ENCODE measurements around the gene POLD1. TPM values are rescaled to one million over a fixed set of nuclear protein-coding genes. Genes with fewer than 3 reads are reported as not detected.

The POLD1 gene
- total and polyA plus RNA-seq, 2 donors (not counting 3 experiments of a cell fraction or from before 2014, with no cell fraction given): 40.9 to 63.9 TPM

GRCh38 chr19:50431343-50432220 lies 47.4 kb downstream of the POLD1 start:
- Histone ChIP-seq H3K36me3 (ENCODE audit: control insufficient read depth in 2 of 2, extremely low read depth in 1 of 2, insufficient read depth in 2 of 2, low read length in 2 of 2) (no peaks in the 10 kb centered on the region), H3K27ac (ENCODE audit: insufficient read depth, low read depth, low read length) (no peak overlapping the region), H3K27me3 (ENCODE audit: control insufficient read depth in 2 of 2, insufficient read depth in 2 of 2, low read length in 2 of 2) (peaks cover 4 to 13% of the 10 kb centered on the region in 2 experiments), H3K9ac (replicated peaks; ENCODE audit: extremely low read depth, insufficient read depth, low read length) (no peak overlapping the region), H4K20me1 (replicated peaks; ENCODE audit: control insufficient read depth, extremely low read depth, insufficient read depth, low read length) (no peaks in the 10 kb centered on the region), H2AFZ (ENCODE audit: low read depth, low read length) (peak overlapping the region; percentile 99), H3K79me2 (ENCODE audit: control insufficient read depth, insufficient read depth, low read length) (no peaks in the 10 kb centered on the region), H3K4me1 (ENCODE audit: control insufficient read depth, extremely low read depth, insufficient read depth, low read length) (peaks cover 6% of the 10 kb centered on the region), H3K4me2 (ENCODE audit: insufficient read depth, low read length) (peak overlapping the region; percentile 55), H3K4me3 (replicated peaks in 1 of 3; ENCODE audit: insufficient read depth in 1 of 3, low read depth in 1 of 3, low read length in 3 of 3) (peak overlapping the region in 2 of 3 experiments; percentile 39 to 51), H3K9me1 (replicated peaks; ENCODE audit: control insufficient read depth, extremely low read depth, insufficient read depth, low read length) (no peaks in the 10 kb centered on the region), H3K9me3 (replicated peaks; ENCODE audit: control insufficient read depth, insufficient read depth, low read length) (no peaks in the 10 kb centered on the region)
- dilution Hi-C loops (cut with MboI; ENCODE audit: extremely low pct_ligation_motif_present, low sequenced_read_pairs) (no loop called here), intact Hi-C loops (cut with micrococcal nuclease) (loop anchor here (1.0 to 2.0 kb wide), 3 partner anchors 47 to 80 kb away; partner anchors contain the start of genes JOSD2, NR1H2 and POLD1)
- TF ChIP-seq GATA2 (IDR thresholded peaks at IDR 0.05; ENCODE audit: insufficient read depth, insufficient read length, low read depth, low read length): no peak
- TF ChIP-seq MAX (IDR thresholded peaks at IDR 0.05; ENCODE audit: insufficient read depth, insufficient read length): no peak
- TF ChIP-seq POLR2A (IDR thresholded peaks at IDR 0.05; ENCODE audit: low read depth, low read length): no peak
- TF ChIP-seq MYC (IDR thresholded peaks at IDR 0.05; ENCODE audit: low read depth, low read length): no peak
- TF ChIP-seq EZH2 (IDR thresholded peaks at IDR 0.05; ENCODE audit: borderline replicate concordance, low read depth, low read length, severe bottlenecking): peak; percentile 42
- DNase-seq (ENCODE audit: low read depth, low spot score) (peak; percentile 86), FAIRE-seq (peak; percentile 86)
- ChIA-PET POLR2A (no interaction called here), CTCF (no interaction called here)
- BruUV-seq (replicated peaks): no TSS peak
